Femur (tissue), 1 donor: ENCODE measurements around the gene ST6GALNAC3.
"Not testable (repeated sequence)": the region's sequence is repeated elsewhere in the genome, so short reads cannot be mapped to it uniquely, and the experiment has no call there.

Experiments
- DNase-seq: peaks from one replicate; pipeline ENCODE4 v3.0.0-alpha.2; 2017

The ST6GALNAC3 gene

DNA sequence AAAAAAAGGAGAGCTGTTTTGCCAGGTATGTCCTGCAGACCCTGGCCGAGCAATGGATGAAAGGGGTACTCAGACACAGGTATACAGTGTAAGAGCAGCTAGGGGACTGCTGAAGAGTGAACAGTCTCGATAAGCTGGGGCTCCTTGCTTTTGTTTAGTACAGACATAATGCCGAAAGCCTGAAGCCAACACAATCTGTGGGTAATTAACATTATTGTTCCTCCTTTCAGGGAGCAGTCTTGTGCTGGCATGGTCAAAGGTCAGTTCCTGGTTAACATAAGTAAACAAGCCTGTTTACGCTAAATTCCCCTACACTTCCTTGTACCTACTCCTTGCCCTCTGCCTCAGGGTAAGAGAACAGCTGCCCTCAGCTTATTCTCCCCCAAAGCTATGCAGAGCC lies 520.5 kb downstream of the ST6GALNAC3 start:
- DNase-seq, result no peak

DNA sequence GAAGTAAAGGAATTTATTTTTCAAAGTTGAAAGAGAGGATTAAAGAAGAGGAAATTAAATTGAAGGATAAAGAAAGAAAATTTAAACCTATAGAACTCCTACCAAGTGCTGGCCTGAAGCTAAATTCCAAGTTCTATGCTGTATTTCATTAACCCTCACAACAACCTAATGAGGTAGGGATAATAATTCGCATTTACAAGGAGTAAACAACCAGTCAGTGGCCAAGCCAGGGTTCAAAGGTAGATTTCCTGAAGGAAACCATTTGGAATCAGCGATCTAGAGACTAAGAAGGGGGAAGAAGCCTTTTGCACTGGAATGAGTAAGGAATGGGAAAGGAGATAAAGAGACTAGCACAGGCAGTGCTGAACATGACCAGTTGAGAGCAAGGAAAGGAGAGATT lies 526.9 kb downstream of the ST6GALNAC3 start:
- DNase-seq, result no peak

DNA sequence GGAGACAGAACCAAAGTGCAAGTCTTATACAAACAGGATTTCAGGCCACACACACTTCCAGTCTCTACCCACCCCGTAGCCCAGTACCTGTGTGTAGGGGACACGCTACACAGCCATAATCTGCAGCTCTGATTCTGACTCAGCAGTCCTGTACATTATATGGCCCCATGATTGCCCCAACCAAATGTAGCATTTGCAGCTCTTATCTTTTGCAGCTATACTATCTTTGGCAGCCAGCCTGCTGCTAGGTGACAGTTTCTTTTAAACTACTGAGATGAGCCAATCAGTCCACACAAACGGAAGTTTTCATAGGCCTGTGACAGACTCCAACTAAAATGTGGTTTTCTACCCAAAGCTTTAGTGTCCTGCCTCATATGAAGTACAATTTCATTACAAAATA lies 533.2 kb downstream of the ST6GALNAC3 start:
- no peak for DNase-seq

DNA sequence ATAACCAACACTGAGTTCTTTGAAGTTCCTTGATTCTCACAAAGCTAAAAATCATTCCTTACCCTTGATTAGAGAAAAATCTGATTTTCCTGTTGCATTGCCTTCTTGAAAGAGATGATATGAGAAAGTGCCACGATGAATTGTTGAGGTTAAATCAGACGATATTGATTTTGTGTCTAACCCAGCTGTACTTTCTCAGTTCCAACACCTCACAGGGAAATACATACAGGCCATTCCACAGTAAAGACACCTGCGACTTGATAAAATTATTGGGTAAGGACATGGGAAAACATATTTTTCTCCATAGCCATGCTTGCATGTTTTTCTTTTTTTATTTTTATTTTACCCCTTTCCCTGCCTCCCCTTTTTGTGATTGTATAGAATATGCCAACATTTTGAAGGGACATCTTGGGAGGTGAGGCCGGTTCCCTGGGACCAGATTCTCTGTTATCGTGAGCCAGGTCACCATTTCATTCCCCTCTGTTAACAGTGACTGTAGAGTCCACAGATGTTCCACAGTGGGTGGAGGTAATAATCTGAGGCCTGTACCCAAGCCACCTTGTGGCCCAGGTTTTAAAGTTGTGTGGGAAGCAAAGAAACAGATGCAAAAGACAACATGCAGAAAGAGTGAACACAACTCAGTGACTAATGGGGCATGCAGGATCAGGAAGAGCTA lies 537.4 kb downstream of the ST6GALNAC3 start:
- no peak for DNase-seq

DNA sequence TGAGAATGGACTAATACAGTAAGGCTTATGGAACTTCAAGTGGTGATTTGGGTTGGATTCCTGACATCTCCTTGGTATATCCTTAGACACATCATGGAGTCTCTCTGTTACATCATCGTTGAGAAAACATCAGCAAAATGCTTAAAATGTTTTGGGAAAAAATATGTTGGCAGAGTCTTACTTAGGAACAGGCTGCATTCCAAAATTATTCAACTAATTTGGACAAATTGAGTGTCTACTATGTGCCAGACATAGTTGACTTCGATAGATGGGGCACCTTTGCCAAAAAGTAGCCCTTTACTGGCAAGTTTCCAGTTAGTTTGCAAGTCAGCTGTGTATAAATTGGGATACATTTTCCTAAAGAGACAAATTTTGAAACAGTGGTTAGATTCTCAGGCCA lies 539.3 kb downstream of the ST6GALNAC3 start:
- no peak for DNase-seq

DNA sequence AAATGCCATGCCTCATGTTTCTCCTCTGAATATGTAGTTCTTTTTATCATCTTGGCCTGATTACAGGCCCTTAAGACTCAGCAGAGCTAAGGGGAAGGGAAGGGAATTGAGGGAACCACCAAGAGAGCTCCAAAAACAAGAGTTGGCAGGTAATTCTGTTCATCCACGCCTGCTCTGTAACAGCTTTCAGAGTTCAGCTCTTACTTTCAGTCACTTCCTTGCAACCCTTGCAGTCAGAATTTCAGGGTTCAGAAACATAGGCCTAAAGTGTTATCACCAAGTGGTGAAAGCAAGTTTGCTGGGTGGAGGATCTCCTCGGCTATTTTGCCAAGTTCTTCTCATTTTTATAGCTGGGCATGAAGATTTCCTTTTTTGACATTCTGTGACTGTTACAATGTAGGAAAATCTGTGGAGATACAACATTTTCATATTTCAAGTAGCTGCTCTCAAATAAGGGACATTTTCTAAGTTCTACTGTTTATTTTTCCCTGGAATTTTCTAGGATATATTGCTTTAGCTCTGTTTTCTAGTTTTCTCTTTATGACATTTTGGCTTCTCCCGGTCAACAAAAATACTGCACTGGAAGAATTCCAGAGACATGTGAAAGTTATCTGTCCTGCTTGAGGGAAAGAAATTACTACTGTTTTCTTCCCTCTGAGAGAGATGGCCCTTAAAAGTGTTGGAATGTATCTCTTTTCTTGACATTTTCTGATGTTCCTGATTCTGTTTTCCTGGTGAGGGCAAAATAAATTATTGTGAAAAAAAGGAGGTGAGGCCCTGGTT lies 540.9 kb downstream of the ST6GALNAC3 start:
- no peak for DNase-seq

DNA sequence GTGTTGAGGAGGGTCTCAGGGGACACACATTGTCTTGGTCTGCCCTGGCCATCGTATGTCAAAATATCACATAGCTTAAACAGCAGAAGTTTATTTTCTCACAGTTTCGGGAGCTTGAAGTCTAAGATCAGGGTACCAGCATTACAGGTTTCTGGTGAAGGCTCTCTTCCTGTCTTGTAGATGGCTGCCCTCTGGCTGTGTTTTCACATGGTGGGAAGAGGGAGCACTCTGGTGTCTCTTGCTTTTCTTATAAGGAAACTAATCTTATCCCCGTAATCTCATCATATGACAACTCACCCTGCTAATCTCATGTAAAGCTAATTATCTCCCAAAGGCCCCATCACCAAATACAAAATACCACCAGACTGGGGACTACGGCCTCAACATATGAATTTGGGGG lies 545.8 kb downstream of the ST6GALNAC3 start:
- no peak for DNase-seq

DNA sequence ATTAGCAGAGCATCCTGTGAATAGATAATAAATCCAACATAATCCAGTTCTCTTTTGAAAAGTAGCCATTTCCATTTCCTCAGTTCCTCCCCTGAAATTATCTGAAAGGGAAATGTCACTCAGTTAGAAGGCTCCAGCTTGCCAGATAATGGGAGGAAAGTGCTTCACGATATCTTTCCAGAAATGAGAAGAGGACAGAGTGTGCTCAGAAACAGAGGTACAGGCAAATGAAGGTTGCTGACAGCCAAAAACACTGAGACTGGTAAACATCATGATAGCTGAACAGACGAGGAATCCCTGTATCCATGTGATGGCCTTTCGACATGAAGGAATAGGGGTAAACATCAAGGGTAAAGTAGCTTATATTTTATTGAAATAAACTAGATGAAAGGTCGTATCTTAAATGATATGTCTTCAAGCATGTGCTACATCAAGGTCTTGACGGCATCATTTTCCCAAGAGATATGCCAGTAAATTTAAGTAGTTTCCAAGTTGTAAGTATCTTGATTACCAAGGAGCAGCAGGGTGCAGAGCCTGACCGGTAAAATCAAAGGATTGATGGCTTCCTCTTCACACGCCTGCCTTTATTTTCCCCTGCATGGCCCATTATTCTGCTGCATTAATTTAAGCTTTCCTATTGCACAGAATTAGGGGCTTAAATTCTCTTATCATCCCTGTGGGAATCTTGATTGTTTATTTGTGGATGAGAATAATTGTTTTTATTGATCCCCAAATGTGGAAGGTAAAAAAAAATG lies 548.4 kb downstream of the ST6GALNAC3 start:
- no peak for DNase-seq

DNA sequence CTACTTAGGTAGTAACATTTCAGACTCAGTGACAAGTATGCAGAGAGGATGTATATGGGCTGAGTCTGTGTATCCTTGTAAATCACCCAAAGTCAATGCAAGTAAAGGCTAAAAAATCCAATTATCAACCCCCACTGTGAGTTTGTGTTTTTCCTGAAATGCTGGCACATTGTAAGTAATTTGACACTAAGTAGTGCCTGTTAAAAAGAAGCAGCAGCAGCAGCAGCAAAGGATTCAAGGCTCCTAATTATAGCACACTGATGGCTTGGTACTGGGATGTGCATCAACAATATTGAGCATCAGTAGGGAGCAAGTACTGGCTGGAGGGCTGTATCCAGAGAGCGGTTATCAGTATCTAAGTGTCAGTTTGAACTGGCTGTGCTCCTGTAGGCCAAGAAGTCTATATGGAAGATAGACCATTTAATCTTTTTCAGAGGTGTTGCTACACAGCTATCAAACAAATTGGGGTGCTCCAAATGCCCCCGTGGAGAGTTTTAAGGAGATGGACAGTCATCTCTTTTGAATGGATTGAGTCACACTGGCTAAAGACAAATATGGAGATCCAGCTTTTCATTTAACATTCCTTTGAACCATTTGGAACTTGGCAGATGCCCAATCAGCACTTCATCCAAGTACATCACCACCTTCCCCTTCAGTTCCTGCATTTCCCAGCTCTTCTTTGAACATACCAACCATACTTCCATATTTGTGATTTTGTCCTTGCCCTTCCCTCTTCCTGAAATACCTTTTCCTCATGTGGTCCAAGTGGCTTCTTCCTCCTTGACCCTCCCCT lies 551.5 kb downstream of the ST6GALNAC3 start:
- DNase-seq, result no peak

DNA sequence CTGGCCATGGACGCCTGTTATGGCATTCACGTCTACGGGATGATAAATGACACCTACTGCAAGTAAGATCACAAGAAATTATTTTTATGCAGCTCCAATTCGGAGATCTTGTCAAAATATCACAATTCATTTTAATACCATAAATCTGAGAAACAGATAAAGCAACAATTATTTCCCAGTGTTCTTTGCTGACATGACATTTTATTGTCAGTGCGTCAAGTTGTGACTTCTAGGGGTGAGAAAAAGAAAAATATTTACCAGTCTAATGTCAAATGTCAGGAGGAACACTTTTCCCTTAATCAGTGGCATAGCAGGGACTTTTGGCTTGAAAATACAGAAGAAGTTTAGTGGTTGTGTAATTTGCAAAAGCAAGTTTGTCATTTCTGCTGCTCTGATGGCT lies 553.0 kb downstream of the ST6GALNAC3 start:
- DNase-seq, result no peak

DNA sequence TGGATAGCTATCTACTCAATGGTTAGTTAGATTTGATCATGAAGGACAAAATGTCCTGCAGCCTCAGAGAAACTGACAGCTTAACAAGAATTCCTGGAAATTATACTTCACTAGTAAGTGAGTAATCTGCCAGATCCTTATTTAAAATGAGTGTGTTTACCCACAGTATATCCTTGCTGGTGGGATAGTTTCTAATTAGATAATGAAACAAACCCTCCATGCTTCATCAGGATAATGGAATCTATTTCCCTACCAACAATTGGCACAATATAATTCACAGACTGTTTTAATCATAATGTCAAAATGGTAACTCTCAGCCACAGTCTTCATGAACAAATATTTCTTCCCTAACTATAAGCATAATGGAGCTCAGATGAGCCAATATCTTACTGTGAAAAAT lies 553.4 kb downstream of the ST6GALNAC3 start:
- no peak for DNase-seq

DNA sequence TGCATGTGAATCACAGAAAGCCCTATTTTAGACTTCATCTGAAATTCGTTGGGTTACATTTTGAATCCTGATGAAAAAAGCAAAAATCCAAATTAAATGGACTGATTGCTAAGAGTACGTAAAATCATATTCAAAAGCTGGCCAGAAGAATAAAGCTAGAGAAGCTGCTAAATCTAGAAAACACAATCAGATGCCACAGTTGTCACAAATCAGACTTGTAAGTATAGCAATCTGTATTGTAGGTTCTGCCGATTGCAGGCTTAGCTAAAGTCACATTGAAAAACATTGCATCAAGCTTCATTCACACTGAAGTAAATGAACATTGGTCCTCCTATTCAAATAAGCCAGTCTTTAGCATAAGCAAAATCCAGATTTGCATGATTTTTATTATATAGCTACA lies 557.6 kb downstream of the ST6GALNAC3 start:
- no peak for DNase-seq

DNA sequence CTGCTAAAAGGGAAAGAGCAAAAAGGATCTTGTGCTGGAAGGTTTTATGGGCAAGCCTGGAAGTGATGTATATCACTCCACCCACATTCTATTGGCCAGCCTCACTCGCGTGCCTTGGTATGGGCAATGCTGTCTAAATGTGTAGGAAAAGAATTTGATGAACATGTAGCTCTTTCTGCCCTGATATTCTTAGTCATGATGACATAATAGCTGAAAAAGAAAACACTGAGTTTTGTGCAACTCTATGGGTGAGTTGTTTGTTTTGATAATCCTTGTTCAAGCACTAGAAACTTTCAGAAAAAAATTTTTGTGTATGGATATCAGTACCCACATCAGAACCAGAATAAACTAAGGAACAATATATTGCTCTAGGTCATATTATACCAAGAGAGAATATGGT lies 561.2 kb downstream of the ST6GALNAC3 start:
- DNase-seq, result no peak

DNA sequence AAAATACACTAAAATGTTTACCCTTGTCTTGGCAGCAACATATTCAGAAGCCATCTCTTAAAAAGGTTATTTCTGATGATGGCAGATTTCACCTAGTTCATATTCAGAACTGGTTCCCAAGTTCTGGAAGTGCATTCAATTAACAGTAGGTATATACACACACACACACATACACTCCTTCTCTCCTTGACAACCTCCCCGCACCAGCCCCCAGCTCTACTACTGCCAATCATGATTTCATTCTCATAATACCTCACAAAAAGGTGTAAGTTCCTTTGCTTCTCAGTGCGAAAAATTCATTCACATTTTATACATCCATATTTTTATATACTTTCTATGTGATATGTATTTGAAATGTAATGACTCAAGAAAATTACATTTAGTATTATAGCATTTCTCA lies 564.6 kb downstream of the ST6GALNAC3 start:
- DNase-seq, result no peak

DNA sequence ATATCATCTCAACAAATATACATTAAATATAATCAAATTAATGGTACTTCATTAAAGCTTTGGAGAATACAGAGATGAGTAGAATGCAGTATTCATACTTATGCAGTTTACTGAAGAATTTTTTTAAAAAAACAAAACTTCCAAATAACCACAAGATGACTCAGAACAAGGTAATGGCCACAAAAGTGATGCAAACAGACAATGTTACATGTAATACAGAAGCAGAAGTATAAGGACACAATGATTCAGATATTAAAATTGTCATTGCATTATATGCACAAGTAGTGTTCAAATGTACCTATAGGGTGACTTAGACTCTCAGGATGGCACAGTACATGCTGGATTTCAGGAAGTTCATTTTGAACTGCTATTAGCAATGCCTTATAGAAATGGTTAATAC lies 565.5 kb downstream of the ST6GALNAC3 start:
- DNase-seq, result no peak

DNA sequence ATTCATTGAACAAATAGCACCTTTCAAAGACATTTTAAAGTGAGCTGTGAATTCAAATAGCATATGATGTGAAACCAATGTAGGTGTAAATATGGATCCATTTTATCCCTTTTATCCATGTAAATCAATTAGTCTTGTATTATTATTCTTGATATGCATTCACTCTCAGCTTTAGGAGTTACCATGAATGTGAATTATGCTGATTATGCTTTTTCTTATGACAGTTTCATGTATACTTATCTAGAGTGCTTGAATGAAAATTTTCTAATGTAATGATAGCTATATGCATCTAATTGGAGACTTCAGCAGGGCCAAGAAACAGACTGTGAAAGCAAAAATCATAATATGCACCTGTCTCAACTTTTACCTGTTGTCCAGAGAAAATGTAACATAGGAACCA lies 566.2 kb downstream of the ST6GALNAC3 start:
- DNase-seq, result no peak

DNA sequence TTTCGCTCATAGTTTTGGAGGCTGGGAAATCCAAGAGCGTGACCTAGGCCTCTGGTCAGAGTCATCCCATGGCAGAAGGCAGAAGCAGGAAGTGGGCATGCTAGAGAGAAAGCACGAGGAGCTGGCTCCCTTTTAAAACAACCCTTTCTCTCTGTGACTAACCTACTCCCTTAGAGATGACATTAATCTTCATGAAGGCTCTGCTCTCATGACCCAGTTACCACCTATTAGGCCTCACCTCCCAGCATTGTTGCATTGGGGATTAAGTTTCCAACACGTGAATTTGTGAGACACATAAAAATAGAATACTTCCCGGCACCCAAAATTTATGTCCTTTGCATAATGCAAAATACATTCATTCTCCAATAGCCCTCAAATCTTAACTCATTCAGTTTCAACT lies 569.6 kb downstream of the ST6GALNAC3 start:
- DNase-seq, result no peak

DNA sequence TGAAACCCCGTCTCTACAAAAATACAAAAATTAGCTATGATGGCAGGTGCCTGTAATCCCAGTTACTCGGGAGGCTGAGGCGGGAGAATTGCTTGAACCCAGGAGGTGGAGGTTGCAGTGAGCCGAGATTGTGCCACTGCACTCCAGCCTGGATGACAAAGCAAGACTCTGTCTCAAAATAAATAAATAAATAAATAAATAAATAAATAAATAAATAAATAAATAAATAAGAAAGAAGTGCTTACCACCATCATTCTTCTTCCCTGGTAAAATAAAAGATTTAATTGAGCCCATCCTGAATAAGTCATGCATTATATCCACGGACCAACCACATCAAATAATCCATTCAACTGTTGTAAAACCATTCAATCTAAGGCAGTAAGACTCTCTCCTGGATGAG lies 578.3 kb downstream of the ST6GALNAC3 start:
- not testable (repeated sequence) for DNase-seq

DNA sequence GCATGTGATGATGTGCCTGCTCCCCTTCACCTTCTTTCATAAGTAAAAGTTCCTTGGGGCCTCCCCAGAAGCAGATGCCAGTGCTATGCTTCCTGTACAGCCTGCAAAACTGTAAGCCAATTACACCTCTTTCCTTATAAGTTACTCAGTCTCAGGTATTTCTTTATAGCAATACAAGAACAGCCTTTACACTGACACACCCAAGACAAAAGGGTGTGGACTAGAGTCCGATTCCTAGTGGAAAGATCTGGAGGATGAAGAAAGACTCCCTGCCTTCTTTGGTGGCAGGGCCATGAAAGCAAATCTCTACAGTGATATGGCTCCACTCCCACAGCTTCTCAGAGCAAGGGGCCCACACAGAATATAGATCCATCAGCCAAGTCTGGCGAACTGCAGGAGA lies 583.1 kb downstream of the ST6GALNAC3 start:
- no peak for DNase-seq

DNA sequence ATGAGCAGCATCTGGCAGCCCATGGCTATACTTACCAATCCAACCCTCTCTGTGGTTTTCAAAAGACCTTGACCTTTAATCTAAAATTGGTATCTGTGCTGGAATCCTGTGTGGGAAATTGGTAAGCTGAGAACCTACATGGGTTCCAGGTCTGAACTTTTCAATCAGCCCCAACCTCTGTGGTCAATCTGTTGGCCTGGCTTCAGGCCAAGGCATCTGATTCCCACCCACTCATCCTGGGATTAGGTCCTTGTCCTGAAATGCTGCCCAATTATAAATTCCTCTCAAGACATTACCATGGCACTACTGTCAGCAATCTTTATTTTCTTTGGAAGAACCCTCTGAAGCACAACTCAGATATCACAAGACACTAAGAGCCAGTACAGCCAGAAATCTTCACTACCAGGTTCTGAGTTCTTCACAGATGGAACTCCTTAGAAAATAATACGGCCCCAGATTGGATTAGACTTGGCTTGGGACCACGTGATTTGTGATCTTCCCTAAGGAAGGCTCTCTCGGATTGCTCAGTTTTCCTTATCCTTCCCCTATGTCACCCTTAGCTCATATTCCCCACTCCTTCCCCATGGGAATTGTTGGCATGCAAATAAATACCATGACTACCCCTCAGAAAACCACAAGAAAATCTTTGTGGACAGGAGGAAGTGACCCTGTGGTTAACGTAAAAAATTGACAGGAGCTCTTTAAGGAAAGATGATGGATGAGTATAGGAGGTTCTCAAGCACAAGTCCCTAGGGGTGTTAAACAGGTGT lies 584.8 kb downstream of the ST6GALNAC3 start:
- no peak for DNase-seq

DNA sequence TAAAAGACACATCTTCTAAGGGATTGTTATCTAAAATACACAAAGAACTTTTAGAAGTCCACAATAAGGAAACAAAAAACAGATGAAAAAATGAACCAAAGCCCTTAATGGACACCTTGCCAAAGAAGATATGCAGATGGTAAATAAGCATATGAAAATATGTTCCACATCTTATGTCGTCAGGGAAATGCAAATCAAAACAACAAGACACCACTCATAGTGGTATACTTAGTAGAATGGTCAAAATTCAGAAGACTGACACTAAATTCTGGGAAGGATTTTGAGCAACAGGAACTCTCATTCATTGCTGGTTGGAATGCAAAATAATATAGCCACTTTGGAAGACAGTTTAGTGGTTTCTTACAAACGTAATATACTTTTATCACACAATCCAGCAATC lies 587.0 kb downstream of the ST6GALNAC3 start:
- no peak for DNase-seq

DNA sequence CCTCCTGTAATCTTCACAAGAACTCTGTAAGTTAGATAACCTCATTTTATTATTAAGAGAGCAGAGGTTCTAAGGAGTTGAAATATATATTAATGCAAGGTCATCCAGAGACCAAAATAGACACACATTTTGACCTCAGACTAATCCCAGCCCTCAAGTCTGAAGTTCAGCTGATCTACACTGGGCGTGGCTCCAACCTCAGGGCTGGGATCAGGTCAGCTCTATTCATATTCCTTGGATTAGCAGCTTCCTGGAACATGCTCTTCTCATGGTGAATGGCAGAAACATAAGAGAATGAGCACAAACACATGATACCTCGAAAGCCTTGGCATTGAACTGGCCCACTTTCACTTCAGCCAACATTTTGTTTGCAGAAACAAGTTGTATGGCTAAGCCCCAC lies 592.0 kb downstream of the ST6GALNAC3 start:
- DNase-seq, result no peak
